HG02610 (cell line): ENCODE data around the gene JAM3.
"Not testable (repeated sequence)": the region's sequence is repeated elsewhere in the genome, so short reads cannot be mapped to it uniquely, and the experiment has no call there.

Experiments used
- ATAC-seq: cut with Tn5 transposase; IDR thresholded peaks from one replicate; pipeline ENCODE4 v1.9.1; 2021; ENCODE audit warnings: mild to moderate bottlenecking, moderate library complexity; ENCODE audit not compliant: unreplicated experiment

Gene JAM3

GRCh38 chr11:134060316-134060715 lies 8.6 kb upstream of the JAM3 start:
- no peak for ATAC-seq

DNA sequence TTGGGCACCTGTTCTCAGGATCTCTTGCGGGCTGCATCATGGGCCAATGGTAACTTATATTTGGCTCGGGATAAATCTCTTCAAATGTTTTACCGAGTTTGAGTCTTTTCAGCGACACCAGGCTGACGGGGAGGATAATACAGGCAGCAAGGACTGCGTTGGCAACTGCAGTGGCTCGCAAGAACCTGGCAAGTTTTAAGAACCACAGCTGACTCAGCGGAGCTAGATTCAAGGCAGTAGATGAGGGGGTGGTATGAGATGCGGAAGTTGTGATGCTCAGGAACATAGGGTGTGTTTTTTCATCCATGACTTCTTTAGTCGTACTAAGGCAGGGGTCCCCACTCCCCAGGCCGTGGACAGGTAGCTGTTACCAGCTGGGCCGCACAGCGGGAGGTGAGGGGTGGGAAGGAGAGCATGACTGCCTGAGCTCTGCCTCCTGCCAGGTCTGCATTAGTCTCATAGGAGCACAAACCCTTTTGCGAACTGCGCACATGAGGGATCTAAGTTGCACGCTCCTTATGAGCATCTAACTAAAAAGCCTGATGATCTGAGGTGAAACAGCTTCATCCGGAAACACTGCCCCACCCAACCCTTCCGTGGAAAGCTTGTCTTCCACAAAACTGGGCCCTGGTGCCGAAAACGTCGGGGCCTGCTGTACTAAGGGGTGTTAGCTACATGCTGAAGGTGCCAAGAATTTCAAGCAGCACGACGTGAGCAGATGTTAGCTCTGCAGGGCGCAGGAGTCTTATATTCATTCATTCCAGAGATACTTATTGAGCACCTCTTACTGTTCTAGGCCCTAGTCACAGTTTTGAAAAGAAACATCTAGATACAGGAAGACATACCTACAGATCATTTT lies 6.4 kb upstream of the JAM3 start:
- ATAC-seq = no peak

- ATAC-seq = no peak
These were observed 5.8 kb upstream of the JAM3 start for GRCh38 chr11:134063124-134063495.

DNA sequence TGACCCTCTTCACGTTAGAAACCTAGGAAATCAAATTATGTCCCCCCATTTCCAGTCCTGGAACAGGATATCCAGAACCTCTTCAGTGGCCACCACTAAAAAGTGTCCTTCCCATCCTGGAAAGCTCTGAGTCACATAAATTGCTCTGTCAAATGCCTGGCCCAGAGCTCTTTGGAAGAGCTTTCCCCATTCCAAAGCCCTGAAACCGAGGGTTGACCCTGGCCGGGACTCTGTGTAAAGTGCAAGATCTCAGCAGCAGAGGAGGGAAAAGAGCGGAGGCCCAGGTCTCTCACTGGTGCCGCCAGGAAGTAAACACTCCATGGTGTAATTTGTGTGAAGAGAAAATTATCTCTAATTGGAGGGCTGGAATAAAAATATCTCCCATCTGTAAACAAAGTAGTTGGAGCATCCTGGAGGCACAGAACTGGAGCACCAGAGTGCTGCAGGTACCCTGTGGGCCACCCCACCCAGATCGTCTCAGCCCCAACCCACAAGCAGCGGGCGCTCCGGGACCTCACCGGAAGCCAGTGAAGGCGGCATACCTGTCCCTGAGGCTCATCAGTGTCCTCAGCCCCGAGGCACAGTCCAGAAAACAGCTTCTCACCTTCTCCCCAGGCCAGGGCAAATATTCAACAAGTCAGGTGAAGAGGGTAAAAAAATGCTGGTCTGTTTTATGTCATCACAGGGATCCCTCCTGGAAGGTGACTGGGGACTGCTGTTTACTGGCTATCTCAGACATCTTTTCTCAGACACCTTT lies 4.7 kb upstream of the JAM3 start:
- ATAC-seq = no peak

DNA sequence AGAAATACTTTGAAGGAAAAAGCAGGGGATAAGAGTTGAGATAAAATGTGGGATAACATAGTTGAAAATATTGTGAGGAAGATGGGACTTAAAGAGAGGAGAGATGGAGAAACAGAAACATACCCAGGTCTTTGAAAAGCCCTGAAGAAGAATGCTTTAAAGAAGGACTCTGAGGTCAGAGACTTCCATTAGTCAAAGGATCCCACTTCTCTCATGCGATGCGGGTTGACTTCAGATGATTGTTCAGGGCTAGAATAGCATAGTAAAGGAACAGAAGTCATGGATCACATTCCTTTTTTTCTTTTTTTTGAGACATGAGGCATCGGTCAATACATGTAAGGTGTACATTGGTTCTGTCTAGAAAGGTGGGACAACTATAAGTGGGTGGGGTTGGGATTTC lies 3.5 kb upstream of the JAM3 start:
- ATAC-seq = no peak

DNA sequence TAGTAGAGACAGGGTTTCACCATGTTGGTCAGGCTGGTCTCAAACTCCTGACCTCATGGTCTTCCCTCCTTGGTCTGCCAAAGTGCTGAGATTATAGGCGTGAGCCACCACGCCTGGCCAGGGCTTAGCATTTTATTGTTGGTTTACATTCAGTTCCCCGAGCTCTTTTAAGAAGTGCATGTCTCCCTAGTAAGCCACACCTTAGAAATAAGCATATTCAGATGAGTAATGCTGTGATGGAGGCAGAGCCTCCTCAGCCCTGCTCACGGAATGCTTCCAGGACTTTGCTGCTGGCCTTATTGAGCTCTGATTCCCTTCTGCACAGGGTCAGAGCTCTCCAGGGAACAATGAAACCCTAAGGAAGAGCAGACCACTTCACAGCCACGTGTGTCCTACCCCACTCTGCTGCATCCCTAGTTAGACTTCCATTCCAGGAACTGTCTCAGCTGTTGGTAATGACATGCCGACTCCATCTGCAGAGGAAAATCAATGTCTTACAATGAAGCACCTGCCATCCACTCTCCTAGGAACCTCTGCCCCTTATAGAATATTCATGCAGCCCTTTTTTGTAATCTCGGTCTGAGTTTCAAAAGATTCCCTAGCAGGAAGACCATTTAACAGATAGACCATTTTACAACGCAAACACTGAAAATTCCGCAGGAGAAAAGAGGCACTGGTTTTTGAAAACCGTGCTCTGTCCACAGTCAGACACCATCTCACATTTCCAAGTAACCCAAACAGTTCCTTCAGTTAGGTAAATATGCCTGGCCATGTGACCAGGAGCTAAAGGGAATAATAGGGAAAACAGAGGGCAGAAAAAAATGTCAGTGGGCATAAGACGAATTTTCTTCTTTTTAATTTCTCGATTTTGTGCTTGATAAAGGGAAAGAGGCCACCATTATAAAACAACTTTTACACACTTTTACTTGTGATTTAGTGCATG lies 1.7 kb upstream of the JAM3 start:
- no peak for ATAC-seq

- no peak for ATAC-seq
These were observed 812 bp downstream of the JAM3 start for GRCh38 chr11:134069426-134070341.

DNA sequence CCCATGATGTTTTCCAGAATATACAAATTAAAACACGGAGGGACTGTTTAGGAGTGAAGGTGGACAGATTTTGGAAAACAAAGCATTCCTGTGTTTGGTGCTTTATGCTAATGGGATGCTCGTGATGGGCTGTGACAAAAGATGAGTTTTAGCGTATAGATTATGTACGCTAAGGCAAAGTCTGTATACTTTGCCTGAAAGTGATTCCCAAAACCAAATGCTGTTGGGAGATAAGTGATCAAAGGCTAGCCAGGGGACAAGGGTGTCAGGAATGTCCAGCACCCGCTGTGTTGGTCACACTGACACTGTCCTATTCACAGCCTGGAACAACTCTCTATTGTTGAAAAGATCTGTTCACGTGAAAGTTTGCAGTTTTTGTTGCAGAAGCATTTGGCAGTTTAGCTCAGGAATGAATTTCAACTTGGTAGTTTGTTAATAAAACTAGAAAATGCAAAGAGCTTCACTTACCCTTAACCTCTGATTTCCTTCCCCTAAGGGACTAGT lies 1.5 kb downstream of the JAM3 start:
- ATAC-seq = no peak

DNA sequence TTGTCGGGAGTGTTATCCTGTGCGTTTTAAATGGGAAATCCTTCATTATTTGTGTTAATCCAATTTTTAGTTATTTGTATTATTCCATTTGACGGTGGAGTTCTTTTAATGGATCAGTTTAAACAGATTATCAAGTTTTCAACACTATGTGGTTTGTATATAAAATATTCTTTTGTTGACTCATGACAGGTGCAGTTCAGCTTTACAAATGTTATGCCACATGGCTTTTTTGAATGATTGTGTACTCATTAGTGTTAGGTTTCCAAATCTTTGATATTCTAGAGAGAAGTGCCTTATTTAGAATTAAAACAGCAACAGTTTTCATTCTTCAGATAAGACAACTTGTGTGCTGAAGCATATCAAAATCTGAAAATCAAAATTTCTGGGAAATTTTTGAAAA lies 2.4 kb downstream of the JAM3 start:
- ATAC-seq = no peak

GRCh38 chr11:134071766-134072402 lies 3.0 kb downstream of the JAM3 start:
- ATAC-seq = no peak

GRCh38 chr11:134072844-134073243 lies 4.0 kb downstream of the JAM3 start:
- ATAC-seq = no peak

DNA sequence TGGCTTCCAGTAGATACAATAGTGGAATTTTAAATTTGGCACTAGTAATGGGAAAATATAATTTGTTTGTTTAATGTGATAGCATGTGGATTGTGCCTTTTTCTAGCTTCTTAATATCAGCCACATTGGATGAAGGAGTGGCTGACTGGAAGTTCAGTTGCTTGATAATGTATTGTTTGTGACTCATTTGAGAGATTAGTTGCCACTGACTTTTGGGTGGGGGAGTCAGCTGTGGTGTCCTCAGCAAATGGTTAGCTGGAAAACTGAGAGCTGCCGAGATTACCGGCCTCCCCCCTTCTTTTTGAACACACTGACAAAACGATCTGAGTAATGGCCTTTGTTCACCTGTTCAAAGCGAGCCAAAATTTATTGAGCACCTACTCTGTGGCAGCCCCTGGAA lies 5.5 kb downstream of the JAM3 start:
- no peak for ATAC-seq

- no peak for ATAC-seq
These were observed 5.9 kb downstream of the JAM3 start for GRCh38 chr11:134074766-134075165.

- no peak for ATAC-seq
These were observed 10.4 kb downstream of the JAM3 start for GRCh38 chr11:134079317-134079716.

DNA sequence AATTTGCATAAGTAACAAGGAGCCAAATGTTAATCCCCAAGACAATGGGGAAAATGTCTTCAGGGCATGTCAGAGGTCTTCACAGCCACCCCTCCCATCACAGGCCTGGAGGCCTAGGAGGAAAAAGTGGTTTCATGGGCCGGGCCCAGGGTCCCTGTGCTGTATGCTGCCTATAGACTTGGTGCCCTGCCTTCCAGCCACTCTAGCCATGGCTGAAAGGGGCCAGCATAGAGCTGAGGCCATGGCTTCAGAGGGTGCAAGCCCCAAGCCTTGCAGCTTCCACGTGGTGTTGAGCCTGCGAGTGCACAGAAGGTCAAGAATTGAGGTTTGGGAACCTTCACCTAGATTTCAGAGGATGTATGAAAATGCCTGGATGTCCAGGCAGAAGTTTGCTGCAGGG lies 12.4 kb downstream of the JAM3 start:
- ATAC-seq = not testable (repeated sequence)

DNA sequence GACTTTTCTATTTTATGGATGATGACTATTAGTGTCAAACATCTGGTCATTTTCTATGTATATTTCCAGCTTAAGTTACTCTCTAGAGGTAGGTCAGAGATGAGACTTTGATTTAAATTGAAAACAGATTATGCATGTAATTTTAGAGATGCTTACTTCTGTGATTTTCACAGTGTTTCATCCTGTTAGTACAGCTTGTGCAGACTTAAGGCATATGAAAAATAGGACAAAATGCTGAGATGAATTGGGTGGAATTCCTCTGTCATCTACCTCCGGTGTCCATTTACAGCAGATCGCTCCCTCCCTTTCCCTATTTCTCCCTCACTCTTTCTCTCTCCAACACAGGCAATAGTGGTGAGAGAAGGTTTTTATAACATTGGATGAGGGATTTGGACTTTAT lies 14.1 kb downstream of the JAM3 start:
- ATAC-seq = no peak

- no peak for ATAC-seq
These were observed 17.5 kb downstream of the JAM3 start for GRCh38 chr11:134086376-134086775.

DNA sequence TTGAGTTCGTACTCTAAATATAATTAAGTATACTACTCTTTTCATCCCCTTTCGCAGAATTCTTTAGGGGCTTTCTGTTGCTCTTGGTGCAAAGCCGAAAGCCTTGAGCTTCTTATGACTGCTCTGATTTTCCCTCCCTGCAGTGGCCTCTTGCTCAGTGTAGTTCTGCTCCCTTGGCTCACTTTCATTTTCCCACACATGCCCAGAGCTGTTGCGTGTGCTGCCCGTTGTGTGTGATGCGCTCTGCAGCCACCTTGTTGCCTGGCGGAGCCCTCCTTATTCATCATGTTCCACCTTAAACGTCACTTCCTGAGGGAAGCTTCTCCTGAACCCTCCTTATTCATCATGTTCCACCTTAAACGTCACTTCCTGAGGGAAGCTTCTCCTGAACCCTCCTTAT lies 23.1 kb downstream of the JAM3 start:
- ATAC-seq = not testable (repeated sequence)

DNA sequence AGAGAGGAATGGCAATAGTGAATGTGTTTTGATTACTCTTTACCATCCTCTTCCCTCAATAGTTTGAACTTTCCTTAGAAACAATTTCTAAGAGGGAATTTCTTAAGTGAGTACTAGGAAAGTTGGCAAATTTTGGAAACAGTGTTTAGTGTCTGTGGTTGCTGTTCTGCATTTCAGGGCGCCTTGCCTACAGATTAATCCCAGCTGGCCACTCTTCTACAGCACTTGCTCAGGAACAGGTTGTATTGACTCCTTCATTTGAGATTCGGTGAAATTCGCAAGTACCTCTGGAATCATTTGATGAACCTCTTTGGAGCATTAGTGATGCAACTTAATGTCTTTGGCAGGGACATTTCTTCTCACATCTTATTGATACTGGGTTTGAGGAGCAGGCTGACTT lies 28.3 kb downstream of the JAM3 start:
- ATAC-seq = no peak
